Raji (cell line): ENCODE data around the gene SMARCB1.

Experiments
- POLR2A ChIP-seq: IDR thresholded peaks from 2 replicates; pipeline ENCODE4 v1.6.1; 2011; ENCODE audit warnings: low read depth, low read length, control low read depth; ENCODE audit not compliant: insufficient read depth

Gene SMARCB1

GRCh38 chr22:23834793-23835483 lies 48.2 kb downstream of the SMARCB1 start:
- TF ChIP-seq POLR2A, result 0 out of 2 replicates have a peak, but pooled peaks have one; percentile 9

- no peak for TF ChIP-seq POLR2A
Observed at GRCh38 chr22:23835484-23836144, 48.8 kb downstream of the SMARCB1 start.

DNA sequence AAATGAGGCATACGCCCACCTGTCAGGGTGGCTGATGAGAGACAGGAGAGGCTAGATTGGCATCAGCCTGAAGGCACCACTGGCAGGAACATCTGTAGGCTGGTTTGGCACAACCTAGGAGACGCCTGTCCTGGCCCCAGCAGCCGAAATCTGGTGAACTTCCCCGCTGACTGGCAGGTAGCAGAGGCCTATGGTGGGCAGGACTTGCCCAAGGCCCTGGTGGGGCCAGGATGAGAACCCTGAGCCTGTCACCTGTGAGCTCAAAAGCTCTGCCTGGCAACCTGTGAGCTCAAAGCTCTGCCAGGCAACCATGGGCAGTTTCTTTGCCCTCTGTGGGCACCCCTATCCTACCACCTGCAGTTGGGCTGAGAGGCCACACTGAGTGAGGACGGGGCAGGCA lies 49.5 kb downstream of the SMARCB1 start:
- TF ChIP-seq POLR2A, result no peak

DNA sequence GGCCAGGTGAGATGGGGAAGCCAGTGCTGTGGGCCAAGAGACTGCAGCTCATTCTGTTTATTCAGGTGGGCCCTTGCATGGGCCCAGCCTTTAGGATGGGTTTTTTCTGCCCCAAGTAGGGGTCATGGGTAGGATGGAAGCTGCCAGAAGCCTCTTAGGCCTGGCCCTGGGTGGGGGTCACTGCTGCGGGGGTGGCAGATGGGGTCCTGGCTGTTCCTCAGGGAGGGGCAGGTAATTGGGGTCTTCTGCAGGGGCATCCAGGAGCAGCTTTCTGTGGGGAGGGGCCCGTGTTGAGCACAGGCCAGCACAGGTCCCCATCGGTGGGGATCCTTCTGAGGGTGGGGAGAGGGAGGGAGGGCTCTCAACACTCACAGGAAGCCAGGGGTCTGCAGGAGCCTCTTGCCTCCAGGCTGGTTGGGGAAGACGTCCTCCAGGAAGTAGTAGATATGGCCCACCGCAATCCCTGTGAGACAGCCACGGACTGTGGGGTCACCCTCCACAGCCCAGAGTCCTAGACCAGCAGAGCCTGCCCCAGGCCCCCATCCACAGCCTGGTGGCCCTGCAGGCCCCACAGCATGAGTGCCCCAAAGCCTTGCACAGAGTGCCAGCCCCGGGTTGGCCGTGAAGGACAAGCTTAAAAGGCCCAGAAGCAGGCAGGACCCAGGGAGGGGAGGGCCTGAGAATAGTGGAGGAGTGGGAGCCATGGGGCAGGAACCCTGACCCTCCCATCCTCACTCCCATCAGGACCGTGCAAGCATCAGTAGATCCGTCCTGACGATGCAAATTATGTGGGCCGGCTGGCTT lies 50.1 kb downstream of the SMARCB1 start:
- TF ChIP-seq POLR2A, result no peak

DNA sequence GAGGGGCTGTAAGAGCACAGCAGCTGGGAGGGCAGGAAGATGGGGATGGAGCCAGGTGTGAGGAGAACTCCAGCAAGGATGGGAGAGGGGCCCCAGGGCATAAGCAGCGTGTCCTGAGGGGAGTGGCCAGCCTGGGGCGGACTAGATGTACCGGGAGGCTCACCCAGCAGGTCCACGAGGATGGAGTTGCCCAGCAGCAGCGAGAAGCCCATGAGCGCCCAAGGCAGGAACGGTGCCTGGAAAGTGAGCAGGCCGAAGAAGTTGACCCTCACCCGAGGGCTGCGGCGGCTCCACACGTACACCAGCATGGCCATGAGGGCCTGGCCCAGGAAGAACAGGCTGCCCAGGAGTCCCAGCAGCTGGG lies 50.7 kb downstream of the SMARCB1 start:
- TF ChIP-seq POLR2A, result 0 out of 2 replicates have a peak, but pooled peaks have one; percentile 15

GRCh38 chr22:23837911-23838680 lies 51.3 kb downstream of the SMARCB1 start:
- peak; percentile 21; the same call in 1 of the 2 replicates for TF ChIP-seq POLR2A

GRCh38 chr22:23838681-23839468 lies 52.1 kb downstream of the SMARCB1 start, which contains the start of gene DERL3:
Gene DERL3 (minus strand): TSS chr22:23839006. CDS start chr22:23838987, 19 bp downstream.
- peak; percentile 56 for TF ChIP-seq POLR2A

GRCh38 chr22:23840026-23840425 lies 53.3 kb downstream of the SMARCB1 start:
- no peak for TF ChIP-seq POLR2A

DNA sequence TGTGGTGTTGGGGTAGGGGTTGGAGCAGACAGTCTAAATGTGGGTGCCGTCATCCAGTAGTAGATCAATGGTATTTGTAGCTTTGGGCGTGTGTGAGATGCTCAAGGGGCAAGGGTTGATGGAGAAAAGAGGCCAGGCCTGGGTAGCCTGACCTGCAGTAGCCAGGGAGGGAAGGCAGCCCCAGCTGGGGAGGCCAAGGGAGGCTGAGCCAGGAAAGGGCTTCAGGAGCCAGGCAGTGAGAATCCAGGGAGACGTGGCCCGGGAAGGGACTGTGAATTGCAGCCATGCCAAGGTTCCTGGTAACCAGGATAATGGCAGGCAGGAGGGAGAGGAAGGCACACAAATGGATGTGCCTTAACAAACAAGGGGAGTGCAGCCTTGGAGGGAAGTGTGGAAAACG lies 54.5 kb downstream of the SMARCB1 start:
- no peak for TF ChIP-seq POLR2A

- no peak for TF ChIP-seq POLR2A
Observed at GRCh38 chr22:23841736-23842445, 55.1 kb downstream of the SMARCB1 start.

DNA sequence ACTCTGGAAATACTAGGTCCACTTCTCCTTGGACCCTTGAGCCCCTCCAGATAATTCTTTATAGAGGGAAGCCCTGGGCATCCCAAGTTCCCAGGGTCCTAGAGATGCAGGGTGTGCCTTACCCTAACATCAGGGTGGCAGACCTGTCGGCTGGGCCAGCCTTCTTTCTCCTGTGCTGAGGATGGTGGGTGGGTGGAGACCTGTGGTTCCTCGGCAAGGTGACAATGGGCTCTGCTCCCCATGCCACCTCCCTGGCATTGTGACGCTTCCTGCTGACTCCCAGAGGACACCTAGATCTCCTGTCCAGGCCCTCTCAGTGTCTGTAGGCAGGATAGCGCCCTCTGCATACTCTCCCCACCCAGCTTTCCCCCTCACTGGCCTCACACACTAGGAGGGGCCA lies 55.8 kb downstream of the SMARCB1 start:
- no peak for TF ChIP-seq POLR2A

- no peak for TF ChIP-seq POLR2A
Observed at GRCh38 chr22:23844739-23845202, 58.0 kb downstream of the SMARCB1 start.

DNA sequence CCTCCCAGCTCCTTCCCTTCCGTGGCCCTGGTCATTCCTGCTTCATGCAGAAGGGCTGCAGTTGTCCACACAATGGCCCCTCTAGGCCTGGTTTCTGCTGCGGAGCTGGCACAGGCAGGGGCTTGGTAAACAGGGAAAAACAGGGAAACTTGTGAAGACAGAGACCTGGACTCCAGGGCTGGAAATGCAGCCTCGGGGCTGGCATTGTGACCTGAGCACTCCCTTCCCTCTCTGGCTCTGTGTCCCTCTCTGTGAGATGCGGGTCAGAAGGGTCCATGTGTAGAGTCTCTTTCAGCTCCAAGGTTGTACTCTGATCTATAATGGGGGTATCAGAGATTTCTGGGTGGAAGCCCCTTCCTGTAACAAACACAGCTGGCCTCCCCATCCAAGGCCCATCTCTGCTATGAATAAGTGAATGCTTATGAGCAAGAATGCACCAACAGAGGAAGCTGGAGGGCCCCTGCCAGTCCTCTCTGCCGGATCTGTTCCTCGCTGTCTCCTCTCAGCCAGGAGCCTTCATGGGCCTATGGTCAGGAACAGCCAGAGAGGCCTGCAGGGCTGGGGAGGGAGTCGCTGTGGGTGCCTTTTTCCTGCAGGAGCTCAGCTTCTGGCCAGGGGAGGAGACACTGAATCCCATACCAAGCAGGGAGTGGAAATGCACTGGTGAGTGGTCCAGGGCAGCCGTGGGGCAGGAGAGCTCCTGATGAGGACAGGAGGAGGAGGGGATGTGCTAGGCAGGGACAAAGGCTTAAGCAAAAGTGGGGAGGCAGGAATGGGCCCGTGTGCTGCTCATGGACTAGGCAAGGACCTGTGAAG lies 58.7 kb downstream of the SMARCB1 start:
- no peak for TF ChIP-seq POLR2A
